SK-N-SH treated with all-trans-retinoic acid at 6 μM for 48 hours (cell line): ENCODE results near the gene SULT1C4.

Experiments used
- CSDC2 ChIP-seq: fragments of 250-450 bp; sonication (Bioruptor Pico); IDR thresholded peaks from 2 replicates; pipeline ENCODE4 v1.5.0; 2020; ENCODE audit warnings: mild to moderate bottlenecking, moderate library complexity
- ISL1 ChIP-seq: fragments of 250-450 bp; sonication (Bioruptor Pico); IDR thresholded peaks from 2 replicates; pipeline ENCODE4 v2.1.2; 2022; ENCODE audit warnings: mild to moderate bottlenecking, moderate library complexity
- SNAI2 ChIP-seq: fragments of 250-450 bp; sonication (Bioruptor Pico); IDR thresholded peaks from 2 replicates; pipeline ENCODE4 v1.5.0; 2020; ENCODE audit warnings: mild to moderate bottlenecking, moderate library complexity
- TSHZ2 ChIP-seq: fragments of 250-450 bp; sonication (Bioruptor Pico); IDR thresholded peaks from 2 replicates; pipeline ENCODE4 v1.5.0; 2020; ENCODE audit warnings: mild to moderate bottlenecking, moderate library complexity
- ZNF70 ChIP-seq: fragments of 450-650 bp; formaldehyde crosslinking; IDR thresholded peaks from 2 replicates; pipeline ENCODE4 v1.5.0; 2020; ENCODE audit warnings: mild to moderate bottlenecking, moderate library complexity

- TF ChIP-seq TSHZ2 (CRISPR knock-in tag) (no peak), ZNF70 (no peak), ISL1 (CRISPR knock-in tag) (no peak), SNAI2 (CRISPR knock-in tag) (no peak), CSDC2 (CRISPR knock-in tag) (no peak)
Observed at GRCh38 chr2:108428286-108429009, 50.7 kb downstream of the SULT1C4 start.
